GM19099 (cell line): ENCODE data around the gene KPNA3.

ENCODE experiments used
- POLR2A ChIP-seq: IDR thresholded peaks from 3 replicates; pipeline ENCODE4 v1.6.1; 2011; ENCODE audit warnings: low read depth; ENCODE audit not compliant: insufficient read length; ENCODE audit errors: extremely low read depth

KPNA3 gene

DNA sequence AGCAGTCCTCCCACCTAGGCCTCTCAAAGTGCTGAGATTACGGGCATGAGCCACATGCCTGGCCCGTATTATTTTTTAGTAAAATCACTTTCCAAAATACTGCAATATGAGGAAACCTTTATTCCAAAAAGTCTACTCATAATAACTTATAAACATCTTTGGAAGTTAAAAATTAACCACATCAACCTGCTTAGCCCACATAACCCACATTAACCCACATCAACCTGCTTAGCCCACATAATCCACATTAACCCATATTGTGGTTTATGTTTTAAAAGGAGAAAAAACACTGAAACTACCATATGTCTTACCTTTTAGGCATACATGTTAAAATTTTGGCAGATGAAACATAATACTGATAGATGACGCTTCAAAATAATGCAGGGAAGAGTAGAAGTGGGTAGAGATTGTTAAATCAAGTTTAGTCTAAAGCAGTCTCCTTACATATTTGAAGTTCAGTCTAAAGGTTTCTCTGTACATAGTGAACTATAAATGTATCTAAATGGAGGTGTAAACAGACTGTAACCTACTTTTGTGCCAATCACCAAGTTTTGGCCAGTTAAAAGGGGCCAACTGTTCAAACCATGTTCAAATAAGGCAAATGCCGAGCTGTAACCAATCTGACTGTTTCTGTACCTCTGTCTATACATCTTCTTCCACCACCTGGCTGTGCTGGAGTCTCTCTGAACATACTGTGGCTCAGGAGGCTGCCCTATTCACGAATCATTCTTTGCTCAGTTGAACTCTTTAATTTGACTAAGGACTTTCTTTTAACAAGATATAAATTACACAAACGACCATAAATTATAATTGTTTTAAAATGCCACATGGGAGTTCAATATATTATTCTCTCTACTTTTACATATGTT is 14.5 kb downstream of the KPNA3 start:
- no peak for TF ChIP-seq POLR2A

DNA sequence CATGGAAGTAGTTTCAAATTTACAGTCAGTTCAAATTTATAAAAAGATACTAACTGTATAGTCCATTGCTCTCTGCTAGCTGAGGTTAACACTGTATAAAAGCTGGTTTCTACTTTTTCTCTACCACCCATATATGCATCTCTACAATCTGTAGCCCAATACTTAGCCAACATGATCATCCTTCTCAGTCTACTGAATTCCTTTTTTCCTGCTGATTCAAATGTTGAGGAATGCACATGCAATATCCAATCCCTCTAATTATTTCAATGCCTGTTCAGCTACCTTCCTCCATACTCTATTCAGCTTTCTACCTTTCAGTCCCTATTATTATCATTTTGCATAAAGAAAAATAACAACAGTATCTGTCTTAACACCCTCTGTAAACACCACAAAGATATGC is 15.6 kb downstream of the KPNA3 start:
- no peak for TF ChIP-seq POLR2A

DNA sequence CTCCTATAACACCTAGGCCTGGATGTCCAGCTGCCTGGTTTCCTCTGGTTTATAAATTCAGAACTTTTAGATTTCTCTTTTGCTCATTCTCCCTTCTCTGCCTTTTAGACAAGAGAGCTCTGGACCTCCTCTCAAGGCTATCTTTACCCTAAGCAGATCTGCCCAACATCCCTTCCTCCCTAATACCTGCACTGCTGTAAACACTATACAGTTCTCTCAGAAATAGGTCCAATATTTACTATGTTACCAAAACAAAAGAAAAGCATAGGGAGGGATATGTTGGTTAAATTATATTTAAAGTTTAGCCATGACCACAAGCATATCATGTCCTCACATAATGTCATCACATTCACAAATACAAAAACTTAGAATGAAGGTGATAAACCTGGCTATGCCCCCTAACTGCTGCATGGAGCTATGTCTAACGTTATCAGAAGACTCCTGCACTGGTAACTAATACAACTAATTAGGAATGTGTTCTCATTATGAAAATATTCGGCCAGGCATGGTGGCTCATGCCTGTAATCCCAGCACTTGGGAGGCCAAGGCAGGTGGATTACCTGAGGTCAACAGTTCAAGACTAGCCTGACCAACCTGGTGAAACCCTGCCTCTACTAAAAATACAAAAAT is 18.0 kb downstream of the KPNA3 start:
- TF ChIP-seq POLR2A, result no peak

DNA sequence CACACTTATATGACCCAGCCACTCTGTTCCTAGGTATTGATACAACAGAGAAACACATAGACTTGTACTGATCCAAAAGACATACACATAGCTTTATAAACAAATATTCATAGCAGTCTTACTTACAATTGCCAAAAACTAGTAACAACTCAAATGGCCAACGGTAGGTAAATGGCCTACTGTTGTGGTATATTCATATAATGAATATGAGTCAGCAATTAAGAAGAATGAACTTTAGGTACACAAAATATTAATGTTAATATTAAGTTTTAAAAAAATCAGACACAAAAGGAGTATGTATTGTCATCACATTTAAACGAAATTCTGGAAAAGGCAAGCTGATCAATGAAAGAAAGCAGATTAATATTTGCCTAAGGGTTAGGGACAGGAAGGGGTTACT is 19.7 kb downstream of the KPNA3 start:
- TF ChIP-seq POLR2A, result no peak

DNA sequence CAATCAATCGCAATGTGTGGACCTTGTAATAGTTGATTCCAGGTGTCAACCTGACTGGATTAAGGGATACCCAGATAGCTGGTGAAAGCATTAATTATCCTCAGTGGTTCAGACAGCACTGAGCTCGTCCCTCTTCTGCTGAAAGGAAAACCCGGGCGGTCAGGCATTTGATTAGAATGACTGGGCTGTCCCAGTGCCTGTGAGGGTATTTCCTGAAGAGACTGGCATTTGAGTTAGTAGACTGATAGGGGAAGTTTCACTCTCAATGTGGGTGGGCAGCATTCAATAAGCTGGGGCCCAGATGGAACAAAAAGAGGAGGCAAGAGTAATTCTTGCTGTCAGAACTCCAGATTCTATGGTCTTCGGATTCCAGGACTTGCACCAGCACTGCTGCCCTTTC is 31.9 kb downstream of the KPNA3 start:
- TF ChIP-seq POLR2A, result no peak

DNA sequence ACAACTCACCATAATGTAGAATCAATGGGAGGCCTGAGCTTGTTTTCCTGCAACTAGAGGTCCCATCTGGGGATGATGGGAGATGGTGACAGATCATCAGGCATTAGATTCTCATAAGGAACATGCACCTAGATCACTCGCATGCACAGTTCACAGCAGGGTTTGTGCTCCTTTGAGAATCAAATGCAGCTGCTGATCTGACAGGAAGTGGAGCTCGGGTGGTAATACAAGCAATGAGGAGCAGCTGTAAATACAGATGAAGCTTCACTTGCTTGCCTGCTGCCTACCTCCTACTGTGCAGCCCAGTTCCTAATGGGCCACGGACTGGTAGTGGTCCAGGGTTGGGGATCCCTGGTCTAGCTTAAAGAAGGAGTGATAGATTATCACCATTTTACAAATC is 33.0 kb downstream of the KPNA3 start:
- TF ChIP-seq POLR2A, result no peak

DNA sequence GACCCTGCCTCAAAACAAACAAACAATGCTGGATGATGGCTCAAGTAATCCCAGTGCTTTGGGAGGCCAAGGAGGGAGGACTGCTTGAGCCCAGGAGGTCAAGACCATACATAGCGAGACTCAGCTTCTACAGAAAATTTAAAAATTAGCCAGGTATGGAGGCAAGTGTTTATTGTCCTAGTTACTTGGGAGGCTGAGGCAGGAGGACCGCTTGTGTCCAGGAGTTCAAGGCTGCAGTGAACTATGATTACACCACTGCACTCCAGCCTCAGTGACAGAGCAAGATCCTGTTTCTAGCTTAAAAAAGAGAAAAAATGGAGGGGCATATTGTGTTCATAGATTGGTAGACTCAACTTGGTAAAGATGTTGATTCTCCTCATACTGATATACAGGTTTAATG is 36.2 kb downstream of the KPNA3 start:
- no peak for TF ChIP-seq POLR2A

DNA sequence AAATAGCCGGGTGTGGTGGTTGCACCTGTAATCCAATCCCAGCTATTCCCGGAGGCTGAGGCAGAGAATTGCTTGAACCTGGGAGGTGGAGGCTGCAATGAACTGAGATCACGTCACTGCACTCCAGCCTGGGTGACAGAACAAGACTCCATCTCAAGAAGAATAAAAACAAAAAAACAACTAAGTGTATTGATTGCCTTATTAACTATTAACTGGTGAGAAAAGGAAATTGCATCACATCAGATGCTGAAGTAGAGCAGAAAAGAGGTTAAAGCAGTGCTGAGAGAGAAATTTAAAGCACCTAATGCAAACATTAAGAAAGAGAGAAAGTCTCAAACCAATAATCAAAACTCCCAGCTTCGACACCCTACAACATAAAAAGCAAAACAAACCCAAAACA is 38.3 kb downstream of the KPNA3 start:
- no peak for TF ChIP-seq POLR2A

DNA sequence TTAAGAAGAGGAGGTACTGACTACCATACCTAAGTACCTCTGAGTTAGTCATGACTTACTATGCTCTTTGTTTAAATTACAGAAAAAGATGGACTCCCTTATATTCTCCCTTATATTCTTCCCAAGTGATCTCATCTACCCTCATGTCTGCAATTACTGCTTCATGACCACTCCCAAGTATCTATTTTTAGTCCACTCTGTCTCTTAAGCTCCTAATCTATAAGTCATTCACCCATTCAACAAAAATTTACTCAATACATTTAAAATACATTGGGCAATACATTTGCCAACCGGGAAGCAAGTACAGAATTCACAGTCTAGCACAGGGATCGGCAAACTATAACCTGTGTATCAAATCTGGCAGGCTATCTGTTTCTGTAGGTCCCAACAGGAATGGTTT is 42.6 kb downstream of the KPNA3 start:
- no peak for TF ChIP-seq POLR2A

DNA sequence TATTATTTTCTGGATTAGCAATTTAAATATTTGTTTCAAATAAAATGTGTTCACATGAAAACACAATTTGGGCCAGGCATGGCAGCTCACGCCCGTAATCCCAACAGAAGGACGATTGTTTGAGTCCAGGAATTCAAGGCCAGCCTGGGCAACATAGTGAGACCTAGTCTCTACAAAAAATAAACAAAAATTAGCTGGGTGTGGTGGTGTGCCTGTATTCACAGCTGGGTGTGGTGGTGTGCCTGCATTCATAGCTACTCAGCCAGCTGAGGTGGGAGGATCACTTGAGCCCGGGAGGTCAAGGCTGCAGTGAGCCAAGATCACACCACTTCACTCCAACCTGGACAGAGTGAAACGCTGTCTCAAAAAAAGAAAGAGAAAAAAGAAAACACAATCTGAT is 46.4 kb downstream of the KPNA3 start:
- TF ChIP-seq POLR2A, result no peak

DNA sequence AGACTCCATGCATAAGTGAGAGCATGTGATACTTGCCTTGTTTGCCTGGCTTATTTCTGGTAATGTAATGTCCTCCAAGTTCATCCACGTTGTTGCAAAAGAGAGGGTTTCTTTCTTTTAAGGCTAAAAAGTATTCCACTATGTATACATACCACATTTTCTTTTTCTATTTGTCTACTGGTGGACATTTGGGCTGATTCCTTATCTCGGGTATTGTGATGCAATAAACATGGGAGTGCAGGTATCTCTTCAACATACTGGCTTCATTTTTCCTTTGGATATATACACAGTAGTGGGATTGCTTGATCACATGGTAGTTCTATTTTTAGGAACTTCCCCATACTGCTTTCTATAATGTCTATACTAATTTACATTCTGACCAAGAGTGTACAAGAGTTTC is 51.6 kb downstream of the KPNA3 start:
- TF ChIP-seq POLR2A, result no peak

DNA sequence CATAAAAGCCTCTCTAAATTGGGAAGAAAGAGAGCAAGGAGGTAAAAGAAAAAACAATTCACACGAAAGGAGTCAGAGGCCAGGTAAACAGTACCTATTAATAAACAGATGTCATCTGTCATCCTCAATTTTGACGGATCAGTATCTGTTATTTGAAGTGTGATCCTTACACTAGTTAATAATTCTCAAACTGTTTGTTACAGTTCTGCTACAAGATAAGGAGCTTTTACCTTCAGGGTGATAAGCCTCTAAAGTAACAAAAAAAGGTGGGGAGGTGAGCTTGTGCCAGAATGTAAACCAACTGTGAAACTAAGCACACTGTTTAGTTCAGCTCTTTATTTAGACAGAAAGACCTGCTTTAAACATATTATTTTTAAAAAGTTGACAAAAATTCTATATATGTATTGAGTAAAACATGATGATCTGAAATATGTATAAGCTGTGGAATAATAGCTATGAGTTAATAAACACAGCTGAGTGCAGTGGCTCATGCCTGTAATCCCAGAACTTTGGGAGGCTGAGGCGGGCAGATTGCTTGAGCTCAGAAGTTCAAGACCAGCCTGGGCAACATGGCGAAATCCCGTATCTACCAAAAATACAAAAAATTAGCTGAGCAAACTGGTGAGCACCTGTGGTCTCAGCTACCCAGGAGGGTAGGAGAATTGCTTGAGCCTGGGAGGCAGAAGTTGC is 52.8 kb downstream of the KPNA3 start:
- no peak for TF ChIP-seq POLR2A

DNA sequence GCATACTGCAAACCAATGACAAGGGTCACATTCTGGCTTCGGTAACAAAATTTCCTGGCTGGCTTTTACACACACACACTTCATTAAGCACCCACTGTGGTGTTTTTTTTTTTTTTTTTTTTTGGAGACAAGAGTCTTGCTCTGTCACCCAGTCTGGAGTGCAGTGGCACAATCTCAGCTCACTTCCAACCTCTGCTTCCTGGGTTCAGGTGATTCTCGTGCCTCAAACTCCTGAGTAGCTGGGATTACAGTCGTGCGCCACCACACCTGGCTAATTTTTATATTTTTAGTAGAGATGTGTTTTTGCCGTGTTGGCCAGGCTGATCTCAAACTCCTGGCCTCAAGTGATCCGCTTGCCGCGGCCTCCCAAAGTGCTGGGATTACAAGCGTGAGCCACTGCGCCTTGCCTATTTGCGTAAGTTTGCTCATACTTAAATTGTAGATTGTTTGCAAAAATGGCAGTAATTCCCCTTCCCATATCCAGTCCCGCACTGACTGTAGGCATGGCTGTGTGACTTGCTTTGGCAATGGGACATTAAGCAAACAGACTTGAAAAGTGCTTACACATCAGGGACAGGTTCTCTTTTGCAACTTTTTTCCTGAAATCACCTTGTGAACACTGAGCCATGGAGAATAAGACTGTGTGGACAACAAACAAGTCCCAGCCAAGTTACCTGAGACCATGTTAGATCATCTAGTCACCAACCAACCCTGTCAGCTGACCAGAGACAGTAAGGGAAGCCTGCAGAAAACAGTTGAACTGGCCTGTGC is 59.1 kb downstream of the KPNA3 start:
- no peak for TF ChIP-seq POLR2A

DNA sequence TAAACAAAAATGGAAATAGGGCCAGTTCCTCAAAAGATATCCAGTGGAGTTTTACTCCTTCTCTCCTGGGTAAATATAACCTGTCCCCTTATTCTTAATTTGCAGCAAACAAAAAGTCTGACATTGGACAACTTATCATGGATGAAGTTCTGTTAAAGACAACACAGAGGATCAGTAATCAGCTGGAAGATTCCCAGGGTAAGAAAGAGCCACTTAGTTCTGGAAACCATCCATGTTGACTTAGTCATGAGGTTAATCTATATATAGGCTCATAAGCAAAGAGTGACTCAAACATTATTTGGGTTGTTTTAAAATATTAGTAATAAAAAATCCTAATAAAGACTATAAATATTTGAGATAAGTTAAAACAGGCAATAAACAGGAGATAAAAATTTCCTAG is 60.7 kb downstream of the KPNA3 start:
- no peak for TF ChIP-seq POLR2A

DNA sequence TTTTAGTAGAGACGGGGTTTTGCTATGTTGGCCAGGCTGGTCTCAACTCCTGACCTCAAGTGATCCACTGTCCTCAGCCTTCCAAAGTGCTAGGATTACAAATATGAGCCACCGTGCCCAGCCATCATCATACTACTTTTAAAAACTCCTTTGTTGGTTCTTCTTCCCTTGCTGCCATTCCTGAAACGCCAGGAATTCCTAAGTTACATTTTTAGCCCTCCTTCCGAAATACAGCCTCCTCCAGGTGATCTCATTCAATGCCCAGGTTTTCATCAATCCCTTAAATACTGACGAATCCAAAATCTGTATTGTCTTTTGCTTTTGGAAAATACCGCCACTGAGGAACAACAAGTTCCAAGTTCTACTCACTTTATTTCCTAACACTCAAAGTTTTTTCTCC is 75.9 kb downstream of the KPNA3 start:
- no peak for TF ChIP-seq POLR2A
